ENCODE data around the gene PABPN1L. TPM values are rescaled to one million over a fixed set of nuclear protein-coding genes. Genes with fewer than 3 reads are reported as not detected.
"Not testable (repeated sequence)": the region's sequence is repeated elsewhere in the genome, so short reads cannot be mapped to it uniquely, and the experiment has no call there.

PABPN1L gene
- polyA plus RNA-seq, 1 experiment = not detected

DNA sequence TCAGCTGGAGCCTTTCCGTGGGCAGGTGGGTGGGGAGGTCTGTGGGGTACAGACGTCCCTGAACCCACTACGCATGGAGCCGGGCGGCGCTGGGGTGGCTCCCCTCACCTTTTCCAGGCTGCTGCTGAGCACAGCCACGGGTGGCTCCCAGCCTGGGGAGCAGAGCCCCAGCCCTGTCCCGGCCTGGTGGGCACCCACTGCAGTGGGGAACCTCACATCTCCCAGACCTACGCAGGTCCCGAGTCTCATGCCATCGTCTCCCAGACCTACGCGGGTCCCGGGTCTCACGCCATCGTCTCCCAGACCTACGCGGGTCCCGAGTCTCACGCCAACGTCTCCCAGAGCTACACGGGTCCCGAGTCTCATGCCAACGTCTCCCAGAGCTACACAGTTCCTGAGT lies 37.7 kb downstream of the PABPN1L start:
- no peaks in the 10 kb centered on the region for H3K9me3 ChIP-seq (ENCODE audit: control insufficient read depth, insufficient read depth, low read length)
- no peak overlapping the region for H3K27ac ChIP-seq (ENCODE audit: low read depth, low read length)
- no peak for DNase-seq (ENCODE audit: low read depth, low spot score)
- POLR2A ChIA-PET = no interaction called here
- no peaks in the 10 kb centered on the region for H3K27me3 ChIP-seq (ENCODE audit: control insufficient read depth, insufficient read depth, low read length)
- H3K4me3 ChIP-seq (ENCODE audit: low read depth, low read length) = no peak overlapping the region
- TF ChIP-seq, protein P1, sequence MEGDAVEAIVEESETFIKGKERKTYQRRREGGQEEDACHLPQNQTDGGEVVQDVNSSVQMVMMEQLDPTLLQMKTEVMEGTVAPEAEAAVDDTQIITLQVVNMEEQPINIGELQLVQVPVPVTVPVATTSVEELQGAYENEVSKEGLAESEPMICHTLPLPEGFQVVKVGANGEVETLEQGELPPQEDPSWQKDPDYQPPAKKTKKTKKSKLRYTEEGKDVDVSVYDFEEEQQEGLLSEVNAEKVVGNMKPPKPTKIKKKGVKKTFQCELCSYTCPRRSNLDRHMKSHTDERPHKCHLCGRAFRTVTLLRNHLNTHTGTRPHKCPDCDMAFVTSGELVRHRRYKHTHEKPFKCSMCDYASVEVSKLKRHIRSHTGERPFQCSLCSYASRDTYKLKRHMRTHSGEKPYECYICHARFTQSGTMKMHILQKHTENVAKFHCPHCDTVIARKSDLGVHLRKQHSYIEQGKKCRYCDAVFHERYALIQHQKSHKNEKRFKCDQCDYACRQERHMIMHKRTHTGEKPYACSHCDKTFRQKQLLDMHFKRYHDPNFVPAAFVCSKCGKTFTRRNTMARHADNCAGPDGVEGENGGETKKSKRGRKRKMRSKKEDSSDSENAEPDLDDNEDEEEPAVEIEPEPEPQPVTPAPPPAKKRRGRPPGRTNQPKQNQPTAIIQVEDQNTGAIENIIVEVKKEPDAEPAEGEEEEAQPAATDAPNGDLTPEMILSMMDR (IDR thresholded peaks at IDR 0.05; ENCODE audit: low read depth, low read length) = no peak
- CTCF ChIA-PET = interaction anchor here (1.1 kb wide), 1 partner anchor 9 kb away, joined by 3 read pairs; no protein-coding TSS in a partner anchor

GRCh38 chr16:88827727-88828126 lies 38.7 kb downstream of the PABPN1L start:
- Histone ChIP-seq H3K9me3 (ENCODE audit: control insufficient read depth, insufficient read depth, low read length) (no peaks in the 10 kb centered on the region), H3K4me3 (ENCODE audit: low read depth, low read length) (no peak overlapping the region), H3K27ac (ENCODE audit: low read depth, low read length) (no peak overlapping the region), H3K27me3 (ENCODE audit: control insufficient read depth, insufficient read depth, low read length) (no peaks in the 10 kb centered on the region)
- DNase-seq (ENCODE audit: low read depth, low spot score) = no peak
- TF ChIP-seq, protein P1 (IDR thresholded peaks at IDR 0.05; ENCODE audit: low read depth, low read length) = no peak
- CTCF ChIA-PET = no interaction called here
- POLR2A ChIA-PET = no interaction called here

DNA sequence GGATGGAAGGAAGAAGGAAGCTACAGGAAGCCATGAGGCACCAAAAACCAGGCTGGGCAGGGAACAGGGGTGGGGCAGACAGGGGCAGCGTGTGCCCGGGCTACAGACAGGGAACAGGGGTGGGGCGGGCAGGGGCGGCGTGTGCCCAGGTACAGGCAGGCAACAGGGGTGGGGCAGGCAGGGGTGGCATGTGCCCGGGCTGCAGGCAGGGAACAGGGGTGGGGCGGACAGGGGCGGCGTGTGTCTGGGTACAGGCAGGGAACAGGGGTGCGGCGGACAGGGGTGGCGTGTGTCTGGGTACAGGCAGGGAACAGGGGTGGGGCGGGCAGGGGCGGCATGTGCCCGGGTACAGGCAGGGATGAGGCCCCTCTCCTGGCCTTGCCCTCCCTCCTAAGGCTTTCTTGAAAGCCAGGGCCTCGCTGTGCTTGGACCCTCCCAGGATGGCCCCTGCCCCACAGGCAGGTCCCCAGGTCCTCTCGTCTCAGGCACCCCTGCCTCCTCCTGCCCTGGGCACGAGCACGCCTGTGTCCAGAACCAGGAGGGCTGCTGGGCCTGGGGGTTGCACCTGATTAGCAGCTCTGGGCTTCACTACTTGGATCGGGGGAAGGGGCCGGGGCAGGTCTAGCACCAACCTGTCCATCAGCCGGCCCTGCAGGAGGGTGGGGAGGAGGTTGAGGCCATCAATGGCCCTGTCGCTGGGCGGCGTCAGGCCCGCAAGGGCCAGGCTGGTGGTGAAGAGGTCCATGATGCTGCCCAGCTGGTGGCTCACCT lies 40.2 kb downstream of the PABPN1L start:
- TF ChIP-seq, protein P1 (IDR thresholded peaks at IDR 0.05; ENCODE audit: low read depth, low read length) = no peak
- no peaks in the 10 kb centered on the region for H3K9me3 ChIP-seq (ENCODE audit: control insufficient read depth, insufficient read depth, low read length)
- H3K27me3 ChIP-seq (ENCODE audit: control insufficient read depth, insufficient read depth, low read length) = no peaks in the 10 kb centered on the region
- DNase-seq (ENCODE audit: low read depth, low spot score) = no peak
- H3K27ac ChIP-seq (ENCODE audit: low read depth, low read length) = no peak overlapping the region
- no peak overlapping the region for H3K4me3 ChIP-seq (ENCODE audit: low read depth, low read length)
- CTCF ChIA-PET = no interaction called here
- POLR2A ChIA-PET = no interaction called here

DNA sequence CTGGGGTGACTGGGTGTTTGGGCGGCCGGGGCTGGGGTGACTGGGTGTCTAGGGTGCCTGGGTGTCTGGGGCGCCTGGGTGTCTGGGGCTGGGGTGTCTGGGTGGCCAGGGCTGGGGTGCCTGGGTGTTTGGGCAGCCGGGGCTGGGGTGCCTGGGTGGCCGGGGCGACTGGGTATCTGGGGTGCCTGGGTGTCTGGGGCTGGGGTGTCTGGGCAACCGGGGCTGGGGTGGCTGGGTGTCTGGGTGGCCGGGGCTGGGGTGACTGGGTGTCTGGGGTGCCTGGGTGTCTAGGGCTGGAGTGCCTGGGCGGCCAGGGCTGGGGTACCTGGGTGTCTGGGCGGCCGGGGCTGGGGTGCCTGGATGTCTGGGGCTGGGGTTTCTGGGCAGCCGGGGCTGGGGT lies 41.3 kb downstream of the PABPN1L start:
- no peak overlapping the region for H3K4me3 ChIP-seq (ENCODE audit: low read depth, low read length)
- ChIA-PET POLR2A (no interaction called here), CTCF (no interaction called here)
- H3K27me3 ChIP-seq (ENCODE audit: control insufficient read depth, insufficient read depth, low read length) = no peaks in the 10 kb centered on the region
- TF ChIP-seq, protein P1 (IDR thresholded peaks at IDR 0.05; ENCODE audit: low read depth, low read length) = no peak
- H3K9me3 ChIP-seq (ENCODE audit: control insufficient read depth, insufficient read depth, low read length) = no peaks in the 10 kb centered on the region
- no peak overlapping the region for H3K27ac ChIP-seq (ENCODE audit: low read depth, low read length)
- DNase-seq (ENCODE audit: low read depth, low spot score) = no peak

DNA sequence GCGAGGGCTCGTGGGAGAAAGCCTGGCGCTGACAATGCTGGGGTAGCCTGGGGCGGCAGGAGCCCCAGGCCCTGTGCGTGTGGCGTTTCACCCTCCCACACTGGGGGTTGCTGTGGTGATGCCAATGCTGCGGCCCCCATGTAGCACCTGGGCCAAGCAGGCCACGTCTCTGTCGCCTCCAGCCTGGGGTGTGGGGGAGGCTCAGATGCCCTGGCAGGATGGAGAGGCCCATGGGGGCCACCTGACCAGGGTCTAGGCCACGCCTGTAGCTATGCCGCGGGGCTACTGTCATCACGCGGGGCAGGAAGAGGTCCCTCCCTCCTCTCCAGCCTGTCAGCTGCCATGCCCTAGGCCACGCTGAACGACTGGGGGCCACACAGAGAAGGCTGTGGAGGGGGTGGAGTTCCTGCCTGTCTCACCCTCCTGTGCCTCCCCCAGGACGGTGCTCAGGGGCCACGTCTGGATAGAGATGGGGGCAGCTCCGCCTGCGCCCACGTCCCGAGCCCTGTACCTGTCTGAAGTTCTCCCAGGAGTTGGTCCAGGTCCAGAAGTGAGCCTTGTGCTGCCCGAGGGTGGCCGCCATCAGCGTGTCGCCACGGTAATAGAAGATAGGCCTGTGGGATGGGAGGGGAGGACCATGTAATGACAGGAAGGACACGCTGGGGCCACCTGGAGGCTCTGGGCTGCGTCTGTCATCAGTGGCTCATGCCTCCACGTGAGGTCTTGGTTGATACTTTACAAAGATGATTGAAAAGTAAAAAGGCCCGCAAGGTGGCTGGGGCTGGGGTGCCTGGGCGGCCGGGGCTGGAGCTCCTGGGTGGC lies 42.0 kb downstream of the PABPN1L start:
- no peak overlapping the region for H3K4me3 ChIP-seq (ENCODE audit: low read depth, low read length)
- CTCF ChIA-PET = no interaction called here
- POLR2A ChIA-PET = interaction anchor here (0.6 kb wide), 1 partner anchor 56 kb away, joined by 3 read pairs; no protein-coding TSS in a partner anchor
- H3K27me3 ChIP-seq (ENCODE audit: control insufficient read depth, insufficient read depth, low read length) = no peaks in the 10 kb centered on the region
- TF ChIP-seq, protein P1 (IDR thresholded peaks at IDR 0.05; ENCODE audit: low read depth, low read length) = no peak
- H3K9me3 ChIP-seq (ENCODE audit: control insufficient read depth, insufficient read depth, low read length) = no peaks in the 10 kb centered on the region
- H3K27ac ChIP-seq (ENCODE audit: low read depth, low read length) = no peak overlapping the region
- no peak for DNase-seq (ENCODE audit: low read depth, low spot score)

- H3K4me3 ChIP-seq (ENCODE audit: low read depth, low read length); H3K27ac ChIP-seq (ENCODE audit: low read depth, low read length); DNase-seq (ENCODE audit: low read depth, low spot score); POLR2A ChIA-PET; H3K27me3 ChIP-seq (ENCODE audit: control insufficient read depth, insufficient read depth, low read length); H3K9me3 ChIP-seq (ENCODE audit: control insufficient read depth, insufficient read depth, low read length); CTCF ChIA-PET: not testable (repeated sequence)
Measured at GRCh38 chr16:88823646-88824045, 42.8 kb downstream of the PABPN1L start.
